Psoas muscle (tissue), 8 donors: ENCODE measurements around the gene APBB2. TPM values are rescaled to one million over a fixed set of nuclear protein-coding genes. Genes with fewer than 3 reads are reported as not detected.
"Not testable (repeated sequence)": the region's sequence is repeated elsewhere in the genome, so short reads cannot be mapped to it uniquely, and the experiment has no call there.

Experiments
- ATAC-seq, 4 donors: fragments of 200-7000 bp; cut with Tn5 transposase; one replicate each; pipeline ENCODE4 v1.9.1; 2020; ENCODE audit warnings: moderate library complexity in 3 of 4, mild to moderate bottlenecking in 2 of 4
- DNase-seq, 2 donors: peaks; one replicate each; pipeline ENCODE4 v3.0.0-alpha.2; 2020
- H3K27ac ChIP-seq: fragments of 200-600 bp; one replicate; pipeline ENCODE4 v1.8.0; 2022
- H3K27me3 ChIP-seq, 3 donors: fragments of 200-600 bp in 1 of 3; one replicate each; pipeline versions ENCODE4 v1.6.1 to v1.8.0; 2013 to 2022; ENCODE audit warnings: low read length in 2 of 3, mild to moderate bottlenecking in 2 of 3, moderate library complexity in 1 of 3; ENCODE audit not compliant: insufficient read depth in 3 of 3
- H3K36me3 ChIP-seq, 2 donors: fragments of 200-600 bp in 1 of 2; one replicate each; pipeline versions ENCODE4 v1.6.1 to v1.8.0; 2013 to 2022; ENCODE audit warnings: low read depth in 1 of 2, mild to moderate bottlenecking in 1 of 2, moderate library complexity in 1 of 2; ENCODE audit not compliant: insufficient read depth in 1 of 2
- H3K4me1 ChIP-seq: fragments of 200-600 bp; one replicate; pipeline ENCODE4 v1.8.0; 2022
- H3K4me3 ChIP-seq: fragments of 200-600 bp; one replicate; pipeline ENCODE4 v1.8.0; 2022; ENCODE audit warnings: mild to moderate bottlenecking
- H3K9me3 ChIP-seq: fragments of 200-600 bp; one replicate; pipeline ENCODE4 v1.8.0; 2022
- CTCF ChIP-seq: fragments of 200-600 bp; IDR thresholded peaks from one replicate; pipeline ENCODE4 v1.8.0; 2022; ENCODE audit warnings: antibody characterized with exemption
- WGBS, 3 donors: extraction: QIAGEN DNeasy Blood & Tissue Kit; methylation state at CpG; one replicate each; pipeline versions ENCODE4 v1.1.6 to v1.1.7; 2013; 5-methylcytosine and 5-hydroxymethylcytosine counted together
- intact Hi-C, 2 donors: fragments of 100-400 bp; cut with DNase I; formaldehyde crosslinking; loops; one replicate each; pipeline versions ENCODE4 v1.11.0 to v1.14.2; 2022
- polyA plus RNA-seq, 3 donors: library from polyadenylated mRNA; stranded (reverse); fragments of 200-250 nt; gene quantifications; one replicate each; pipeline ENCODE4 v1.2.3, GENCODE V29; 2013
- total RNA-seq, 4 donors: library from RNA; stranded (reverse); fragmentation: NEBNext Ultra II Directional in 2 of 4; extraction: Animal tissue kit (Norgen Biotek cat#: 25700) in 2 of 4; gene quantifications; one replicate each; pipeline versions ENCODE4 v1.2.1 to v1.2.4, GENCODE V29; 2021 to 2023
- donor health status: healthy with polysubstance abuse.
- donor health status: DM: no; HTN: no; CAD: no; lungs with moderate emphysema.
- donor health status: Bipolar disorder and iron deficiency.
- donor health status: healthy.
- donor health status: DM: yes; HTN: yes; CAD: no.
- donor health status: DM: no; HTN: no; CAD: no.
- donor health status: DM: no; HTN: no; CAD: no.
- donor health status: DM: yes; HTN: yes; CAD: no.

Gene APBB2
- total and polyA plus RNA-seq, 7 donors = 3.1 to 37.4 (median 11.3) TPM

GRCh38 chr4:41002309-41002708, 212.0 kb downstream of the APBB2 start:
- Histone ChIP-seq H3K4me3 (no peak overlapping the region), H3K27me3 (no peaks in the 10 kb centered on the region), H3K27ac (no peak overlapping the region), H3K36me3 (no peaks in the 10 kb centered on the region), H3K4me1 (no peaks in the 10 kb centered on the region), H3K9me3 (no peaks in the 10 kb centered on the region)
- ATAC-seq = no peak
- no peak for TF ChIP-seq CTCF
- intact Hi-C loops = no loop called here
- DNase-seq = no peak
- 67 to 79% (median 74%) methylated on average over 2 of the region's 2 CpGs for WGBS, 3 donors

GRCh38 chr4:41000356-41000755, 214.0 kb downstream of the APBB2 start:
- H3K4me1 ChIP-seq = no peaks in the 10 kb centered on the region
- no peaks in the 10 kb centered on the region for H3K9me3 ChIP-seq
- no peak for TF ChIP-seq CTCF
- no peak overlapping the region for H3K4me3 ChIP-seq
- H3K27ac ChIP-seq = no peak overlapping the region
- ATAC-seq (no peak), DNase-seq (no peak)
- 73 to 97% (median 97%) methylated on average over 1 of the region's 1 CpG for WGBS, 3 donors
- intact Hi-C loops = no loop called here
- no peaks in the 10 kb centered on the region for H3K27me3 ChIP-seq
- H3K36me3 ChIP-seq = no peaks in the 10 kb centered on the region

GRCh38 chr4:40998675-40999358, 215.5 kb downstream of the APBB2 start:
- no peaks in the 10 kb centered on the region for H3K27me3 ChIP-seq
- no peaks in the 10 kb centered on the region for H3K9me3 ChIP-seq
- intact Hi-C loops = no loop called here
- no peak overlapping the region for H3K4me3 ChIP-seq
- H3K36me3 ChIP-seq = no peaks in the 10 kb centered on the region
- no peak for TF ChIP-seq CTCF
- no peak overlapping the region for H3K27ac ChIP-seq
- WGBS, 3 donors = 78 to 83% (median 78%) methylated on average over 10 of the region's 10 CpGs
- H3K4me1 ChIP-seq = no peaks in the 10 kb centered on the region
- no peak for DNase-seq
- peak in 1 of 4 donors; percentile 65 for ATAC-seq

GRCh38 chr4:40995850-40996249, 218.5 kb downstream of the APBB2 start:
- H3K27ac ChIP-seq = no peak overlapping the region
- ATAC-seq = no peak
- no peak for DNase-seq
- H3K27me3 ChIP-seq = no peaks in the 10 kb centered on the region
- H3K9me3 ChIP-seq = no peaks in the 10 kb centered on the region
- intact Hi-C loops = no loop called here
- no peaks in the 10 kb centered on the region for H3K36me3 ChIP-seq
- no peaks in the 10 kb centered on the region for H3K4me1 ChIP-seq
- no peak for TF ChIP-seq CTCF
- H3K4me3 ChIP-seq = no peak overlapping the region
- WGBS, 3 donors = 45 to 66% (median 55%) methylated on average over 2 of the region's 2 CpGs

- H3K4me3 ChIP-seq, H3K27me3 ChIP-seq, H3K27ac ChIP-seq, H3K9me3 ChIP-seq, intact Hi-C loops, DNase-seq, H3K36me3 ChIP-seq, H3K4me1 ChIP-seq: not testable (repeated sequence)
- WGBS, 3 donors = 43 to 80% (median 52%) methylated on average over 4 of the region's 4 CpGs
- peak in 1 of 4 donors; percentile 41 for ATAC-seq
Observed at GRCh38 chr4:40994321-40994720, 220.0 kb downstream of the APBB2 start.

- H3K4me1 ChIP-seq, H3K36me3 ChIP-seq, H3K4me3 ChIP-seq, H3K9me3 ChIP-seq, DNase-seq, ATAC-seq, H3K27me3 ChIP-seq, H3K27ac ChIP-seq, intact Hi-C loops: not testable (repeated sequence)
- WGBS, 3 donors = 65 to 80% (median 68%) methylated on average over 2 of the region's 2 CpGs
Observed at GRCh38 chr4:40993296-40993693, 221.0 kb downstream of the APBB2 start.
